Osteocyte (in vitro differentiated cells): ENCODE data around the gene CELSR2. TPM values are rescaled to one million over a fixed set of nuclear protein-coding genes. Genes with fewer than 3 reads are reported as not detected.

Experiments used
- DNase-seq: peaks from one replicate; pipeline ENCODE4 v3.0.0; 2021; ENCODE audit warnings: mixed read lengths; ENCODE audit not compliant: unreplicated experiment; ENCODE audit errors: extremely low spot score
- H3K27ac Mint-ChIP-seq: one replicate; pipeline ENCODE4 v1.8.0; 2021; ENCODE audit warnings: mild to moderate bottlenecking, mixed read lengths; ENCODE audit not compliant: unreplicated experiment
- H3K27me3 Mint-ChIP-seq: one replicate; pipeline ENCODE4 v1.8.0; 2021; ENCODE audit warnings: mixed read lengths; ENCODE audit not compliant: unreplicated experiment
- H3K36me3 Mint-ChIP-seq: one replicate; pipeline ENCODE4 v1.8.0; 2021; ENCODE audit warnings: mixed read lengths; ENCODE audit not compliant: unreplicated experiment
- H3K4me1 Mint-ChIP-seq: one replicate; pipeline ENCODE4 v1.8.0; 2021; ENCODE audit warnings: mixed read lengths; ENCODE audit not compliant: unreplicated experiment
- H3K4me3 Mint-ChIP-seq: one replicate; pipeline ENCODE4 v1.8.0; 2021; ENCODE audit warnings: mild to moderate bottlenecking, moderate library complexity, mixed read lengths; ENCODE audit not compliant: unreplicated experiment
- H3K9me3 Mint-ChIP-seq: one replicate; pipeline ENCODE4 v1.8.0; 2021; ENCODE audit warnings: mixed read lengths; ENCODE audit not compliant: unreplicated experiment
- CTCF ChIP-seq: fragments of 200-600 bp; sonication (generic); IDR thresholded peaks from 2 replicates; pipeline ENCODE4 v1.5.0; 2021; ENCODE audit warnings: antibody characterized with exemption, mild to moderate bottlenecking, moderate library complexity
- total RNA-seq: library from RNA; stranded (reverse); gene quantifications from 2 replicates; pipeline ENCODE4 v1.2.1, GENCODE V29; 2021

Gene CELSR2
- total RNA-seq, 1 donor from 2014 or later, result 10.3 TPM

GRCh38 chr1:109312246-109312645 is 62.9 kb downstream of the CELSR2 start:
- no peak overlapping the region for H3K27ac Mint-ChIP-seq
- no peaks in the 10 kb centered on the region for H3K27me3 Mint-ChIP-seq
- no peaks in the 10 kb centered on the region for H3K9me3 Mint-ChIP-seq
- H3K4me3 Mint-ChIP-seq, result no peak overlapping the region
- no peak for TF ChIP-seq CTCF
- H3K36me3 Mint-ChIP-seq, result peaks cover 39% of the 10 kb centered on the region
- no peak for DNase-seq
- H3K4me1 Mint-ChIP-seq, result peaks cover 7% of the 10 kb centered on the region

GRCh38 chr1:109312978-109313775 is 63.8 kb downstream of the CELSR2 start:
- H3K27me3 Mint-ChIP-seq, result no peaks in the 10 kb centered on the region
- H3K4me1 Mint-ChIP-seq, result peaks cover 6% of the 10 kb centered on the region
- no peak for DNase-seq
- H3K4me3 Mint-ChIP-seq, result no peak overlapping the region
- no peaks in the 10 kb centered on the region for H3K9me3 Mint-ChIP-seq
- no peak for TF ChIP-seq CTCF
- H3K36me3 Mint-ChIP-seq, result peaks cover 41% of the 10 kb centered on the region
- no peak overlapping the region for H3K27ac Mint-ChIP-seq

- no peak for DNase-seq
- Mint-ChIP-seq H3K4me1 (peaks cover 6% of the 10 kb centered on the region), H3K27me3 (no peaks in the 10 kb centered on the region), H3K36me3 (peaks cover 44% of the 10 kb centered on the region), H3K4me3 (no peak overlapping the region), H3K27ac (no peak overlapping the region), H3K9me3 (no peaks in the 10 kb centered on the region)
- TF ChIP-seq CTCF, result no peak
Observed at GRCh38 chr1:109314795-109315194, 65.5 kb downstream of the CELSR2 start.

- H3K36me3 Mint-ChIP-seq, result peaks cover 49% of the 10 kb centered on the region
- no peak for DNase-seq
- H3K27me3 Mint-ChIP-seq, result no peaks in the 10 kb centered on the region
- no peak overlapping the region for H3K4me3 Mint-ChIP-seq
- no peaks in the 10 kb centered on the region for H3K9me3 Mint-ChIP-seq
- H3K27ac Mint-ChIP-seq, result no peak overlapping the region
- no peak for TF ChIP-seq CTCF
- H3K4me1 Mint-ChIP-seq, result peaks cover 6% of the 10 kb centered on the region
Observed at GRCh38 chr1:109315288-109315687, 65.9 kb downstream of the CELSR2 start.

- H3K4me3 Mint-ChIP-seq, result no peak overlapping the region
- H3K36me3 Mint-ChIP-seq, result peaks cover 52% of the 10 kb centered on the region
Observed at GRCh38 chr1:109316506-109316905, 67.2 kb downstream of the CELSR2 start.

More at GRCh38 chr1:109316506-109316905, 67.2 kb downstream of the CELSR2 start:
- no peaks in the 10 kb centered on the region for H3K27me3 Mint-ChIP-seq
- H3K9me3 Mint-ChIP-seq, result no peaks in the 10 kb centered on the region
- DNase-seq, result no peak
- no peak for TF ChIP-seq CTCF
- H3K4me1 Mint-ChIP-seq, result peaks cover 6% of the 10 kb centered on the region
- H3K27ac Mint-ChIP-seq, result no peak overlapping the region
